NCI-H1694 (cell line): Measurements from ENCODE around the gene ILKAP.

ENCODE experiments used
- DNase-seq: peaks from one replicate; lab custom pipeline; 2025; lab: John Stamatoyannopoulos, UW

Gene ILKAP

DNA sequence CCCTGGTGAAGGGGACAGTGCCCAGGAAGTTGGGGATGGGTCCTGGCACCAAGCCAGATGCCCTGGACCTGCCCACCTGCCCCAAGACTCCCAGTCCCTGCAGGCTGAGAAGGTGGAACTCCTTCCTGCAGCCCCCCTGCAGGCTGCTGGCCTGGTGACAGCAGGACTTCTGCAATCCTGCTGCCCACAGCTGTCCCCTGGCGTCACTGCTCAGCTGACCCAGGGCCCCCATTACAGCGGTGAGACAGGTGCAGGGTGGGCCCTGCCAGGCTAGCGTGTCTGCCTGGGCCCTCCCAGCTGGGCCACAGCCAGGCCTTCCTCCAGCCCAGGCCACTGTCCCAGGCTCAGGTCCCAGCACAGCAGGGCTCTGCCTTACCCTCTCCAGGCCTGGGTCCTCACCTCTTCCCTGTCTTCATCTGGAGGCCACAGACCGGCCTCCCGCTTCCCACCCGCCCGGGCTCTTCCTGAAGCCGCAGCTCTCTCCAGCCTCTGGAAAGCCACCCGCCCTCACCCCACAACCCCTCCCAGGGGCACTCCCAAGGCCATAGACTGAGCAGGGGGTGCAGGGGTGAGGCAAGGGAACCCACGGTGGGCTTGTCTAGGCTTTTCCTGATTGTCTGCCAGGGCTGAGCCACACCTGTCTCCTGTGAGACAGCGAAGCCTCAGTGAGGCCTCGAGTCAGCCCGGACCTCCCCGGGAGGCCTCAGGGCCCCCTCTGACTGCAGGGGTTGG lies 53.5 kb downstream of the ILKAP start:
- no peak for DNase-seq

DNA sequence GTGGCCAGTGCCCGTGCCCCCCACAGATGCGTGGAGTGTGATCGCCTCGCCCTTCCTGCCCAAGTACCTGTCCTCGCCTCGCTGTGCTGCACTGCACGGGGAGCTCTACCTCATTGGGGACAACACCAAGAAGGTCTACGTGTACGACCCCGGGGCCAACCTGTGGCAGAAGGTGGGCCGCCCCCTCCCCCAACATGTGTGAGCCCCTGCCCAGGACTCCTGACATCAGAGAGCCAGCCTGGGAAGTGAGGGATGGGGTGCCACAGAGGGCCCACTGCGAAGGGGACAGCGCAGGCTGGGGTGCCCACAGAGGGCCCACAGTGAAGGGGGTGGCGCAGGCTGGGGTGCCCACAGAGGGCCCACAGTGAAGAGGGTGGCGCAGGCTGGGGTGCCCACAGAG lies 54.5 kb downstream of the ILKAP start:
- no peak for DNase-seq

DNA sequence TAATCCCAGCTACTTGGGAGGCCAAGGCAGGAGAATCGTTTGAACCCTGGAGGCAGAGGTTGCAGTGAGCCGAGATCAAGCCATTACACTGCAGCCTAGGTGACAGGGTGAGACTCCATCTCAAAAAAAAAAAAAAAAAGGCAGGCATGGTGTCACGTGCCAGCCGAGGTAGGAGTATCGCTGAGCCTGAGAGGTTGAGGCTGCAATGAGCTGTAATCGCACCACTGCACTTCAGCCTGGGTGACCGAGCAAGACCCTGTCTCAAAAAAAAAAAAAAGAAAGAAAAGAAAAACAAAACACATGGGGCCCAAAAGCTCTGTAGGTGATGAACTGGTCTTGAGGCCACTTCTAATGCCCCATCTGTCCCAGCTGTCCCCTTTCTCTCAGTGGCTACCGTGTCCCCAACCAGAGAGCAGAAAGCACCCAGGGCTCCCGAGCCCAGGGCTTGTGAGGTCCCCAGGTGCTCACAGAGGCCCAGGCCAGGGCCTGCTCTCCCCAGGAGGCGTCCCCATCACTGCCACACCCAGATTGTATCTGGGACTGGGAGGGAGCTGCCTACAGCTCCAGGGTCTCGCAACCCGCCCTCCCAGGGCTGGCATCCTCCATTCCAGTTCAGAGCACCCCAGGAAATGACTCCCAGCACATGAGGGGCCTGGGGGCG lies 56.5 kb downstream of the ILKAP start:
- no peak for DNase-seq

DNA sequence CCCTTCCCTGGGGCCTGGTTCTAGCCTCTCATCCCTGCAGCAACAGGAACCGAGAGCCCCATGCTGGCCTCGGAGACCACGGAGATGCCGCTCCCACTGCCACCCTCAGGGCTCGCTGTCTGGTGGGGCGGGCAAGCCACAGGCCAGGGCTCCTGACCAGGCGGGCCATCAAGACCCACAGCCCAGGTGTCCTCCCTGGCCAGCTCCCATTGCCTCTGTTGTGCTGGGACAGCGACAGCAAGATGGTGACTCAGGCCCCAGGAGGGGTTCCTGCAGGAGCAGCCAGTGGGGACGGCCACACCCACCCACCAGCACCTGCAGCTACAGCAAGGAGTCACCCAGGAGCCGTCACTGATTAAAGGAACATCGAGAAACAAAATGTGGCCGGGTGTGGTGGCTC lies 57.6 kb downstream of the ILKAP start:
- no peak for DNase-seq

DNA sequence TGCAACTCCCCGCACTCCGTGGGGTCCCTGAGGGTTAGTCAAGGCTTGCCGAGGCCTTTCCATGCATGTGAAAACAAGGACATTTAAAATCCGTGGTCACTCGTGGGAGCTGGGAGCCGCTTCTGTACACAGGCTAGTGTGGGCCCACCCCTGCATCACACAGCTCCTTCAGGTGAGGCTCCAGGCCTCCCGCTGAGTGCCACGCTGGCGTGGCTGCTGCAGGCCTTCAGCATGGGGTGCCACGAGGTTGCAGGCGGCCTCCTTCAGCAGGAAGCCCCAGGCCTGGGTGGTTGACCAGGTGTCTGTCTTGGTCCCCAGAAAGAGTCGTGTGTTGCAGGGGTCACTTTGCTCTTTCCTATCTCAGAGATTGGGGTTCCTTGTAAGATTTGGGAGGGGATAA lies 58.4 kb downstream of the ILKAP start:
- DNase-seq = no peak

DNA sequence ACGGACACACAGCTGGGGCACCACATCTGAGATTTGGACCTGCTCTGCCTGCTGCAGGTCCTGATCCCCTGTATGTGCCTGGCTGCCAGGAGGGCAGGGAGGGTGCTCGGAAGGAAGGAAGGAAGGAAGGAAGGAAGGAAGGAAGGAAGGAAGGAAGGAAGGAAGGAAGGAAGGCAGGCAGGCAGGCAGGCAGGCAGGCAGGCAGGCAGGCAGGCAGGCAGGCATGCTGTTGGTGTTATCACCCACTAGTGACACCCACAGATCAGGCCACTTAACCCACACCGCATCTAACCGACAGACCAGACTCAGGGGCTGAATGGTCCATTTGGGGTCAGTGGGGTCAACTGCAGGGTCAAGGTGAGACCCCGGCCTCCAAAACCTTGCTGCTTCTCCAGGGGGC lies 59.2 kb downstream of the ILKAP start:
- no peak for DNase-seq

DNA sequence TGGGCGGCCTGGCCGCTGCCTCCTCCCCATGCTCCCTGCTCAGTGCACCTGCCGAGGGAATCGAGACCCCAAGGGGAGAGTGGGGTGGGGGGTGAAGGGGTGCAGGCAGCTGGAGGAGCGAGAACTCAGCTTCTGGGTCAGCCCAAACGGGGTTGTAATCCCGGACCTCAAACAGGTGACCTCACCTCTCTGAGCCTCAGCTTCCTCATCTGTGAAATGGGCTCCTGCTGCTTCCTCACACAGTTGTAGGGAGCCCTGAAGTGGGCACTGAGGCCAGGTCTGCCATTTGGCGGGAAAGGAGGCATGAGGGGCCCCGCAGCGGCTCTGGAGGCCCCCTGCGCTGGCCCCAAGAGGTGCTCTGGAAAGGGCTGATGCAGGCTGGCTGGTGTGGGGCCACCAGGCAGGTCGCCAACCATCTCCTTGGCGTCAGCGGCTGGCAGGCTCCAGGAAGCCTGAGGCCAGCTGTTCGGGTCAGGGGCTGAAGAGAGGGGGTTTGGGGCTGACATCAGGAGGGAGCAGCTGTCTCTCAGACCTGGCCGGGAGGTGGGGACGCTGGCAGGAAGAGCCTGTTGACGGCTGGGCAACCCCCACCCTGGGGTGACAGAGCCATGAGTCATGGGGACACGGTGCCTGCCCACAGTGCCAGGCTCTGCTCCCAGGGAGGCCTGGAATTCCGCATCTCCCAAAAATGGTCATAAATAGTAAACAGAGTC lies 60.1 kb downstream of the ILKAP start:
- DNase-seq = no peak

DNA sequence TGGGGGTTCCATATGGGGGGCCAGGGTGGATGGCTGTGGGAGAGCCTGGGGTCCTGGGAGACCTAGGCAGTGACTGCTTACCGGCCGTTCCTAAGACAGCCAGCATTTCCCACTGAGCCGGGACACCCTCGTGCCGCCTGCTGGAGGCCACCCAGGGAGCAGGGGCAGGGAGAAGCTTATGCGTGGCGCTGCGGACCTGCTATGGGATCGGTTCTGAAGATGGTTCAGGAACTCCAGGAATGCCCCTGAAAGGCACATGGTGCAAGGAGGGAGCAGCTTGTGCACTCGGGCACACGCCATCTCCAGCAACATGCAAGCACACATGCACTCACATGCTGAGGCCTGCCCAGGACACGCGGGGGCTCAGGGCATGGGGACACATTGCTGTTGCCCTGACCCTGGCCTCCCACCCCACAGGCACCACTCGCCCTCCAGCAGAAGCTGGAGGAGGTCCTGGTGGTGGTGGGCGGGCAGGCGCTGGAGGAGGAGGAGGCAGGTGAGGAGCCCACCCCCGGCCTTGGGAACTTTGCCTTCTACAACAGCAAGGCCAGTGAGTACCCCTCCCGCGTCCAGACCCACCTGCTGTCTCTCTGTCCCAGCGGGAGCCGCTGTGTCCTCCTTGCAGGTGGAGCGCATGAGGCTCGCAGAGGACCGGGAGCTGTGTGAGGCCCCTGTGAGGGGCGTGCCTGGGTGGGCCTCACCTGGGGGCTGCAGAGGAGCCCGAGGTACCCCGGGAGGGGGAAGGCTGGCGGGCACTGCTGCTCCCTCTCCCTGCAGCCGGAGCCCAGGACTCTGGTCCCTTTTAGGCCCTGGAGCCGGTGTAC lies 60.9 kb downstream of the ILKAP start:
- DNase-seq = no peak

DNA sequence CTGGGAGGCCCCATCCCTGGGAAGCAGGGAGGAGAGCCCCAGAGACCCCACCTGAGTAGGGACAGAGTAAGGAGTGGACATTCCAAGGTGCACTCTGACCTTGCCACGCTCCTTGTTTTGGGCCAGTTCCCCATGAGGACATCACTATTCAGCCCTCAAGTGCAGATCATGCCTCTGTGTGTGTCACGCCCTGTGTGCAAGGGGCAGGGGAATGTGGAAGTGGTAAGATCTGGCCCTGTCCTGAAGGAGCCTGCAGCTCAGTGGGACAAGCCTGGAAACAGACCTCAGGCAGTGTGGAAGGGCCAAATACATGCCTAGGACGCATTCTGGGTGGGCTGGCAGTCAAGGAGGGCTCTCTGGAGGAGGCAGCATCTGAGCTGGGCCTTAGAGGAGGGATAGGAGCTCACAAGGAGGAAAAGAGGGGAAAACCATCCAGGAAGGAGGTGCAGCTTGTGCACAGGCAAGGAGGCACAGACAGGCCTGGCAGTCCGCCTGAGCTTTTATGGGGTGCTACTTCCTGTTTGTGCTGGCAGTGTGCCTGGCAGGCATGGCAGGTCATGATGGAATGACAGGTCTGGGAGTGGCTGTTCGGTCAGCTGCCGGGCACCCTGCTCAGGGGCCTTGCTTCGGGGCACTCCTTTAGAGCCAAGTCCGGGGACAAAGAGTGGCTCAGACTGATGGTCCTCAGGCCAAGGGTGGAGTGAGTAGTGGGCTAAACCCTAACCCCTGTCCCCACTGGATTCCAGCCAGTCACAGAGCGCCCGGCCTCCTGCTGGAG lies 61.8 kb downstream of the ILKAP start:
- no peak for DNase-seq

DNA sequence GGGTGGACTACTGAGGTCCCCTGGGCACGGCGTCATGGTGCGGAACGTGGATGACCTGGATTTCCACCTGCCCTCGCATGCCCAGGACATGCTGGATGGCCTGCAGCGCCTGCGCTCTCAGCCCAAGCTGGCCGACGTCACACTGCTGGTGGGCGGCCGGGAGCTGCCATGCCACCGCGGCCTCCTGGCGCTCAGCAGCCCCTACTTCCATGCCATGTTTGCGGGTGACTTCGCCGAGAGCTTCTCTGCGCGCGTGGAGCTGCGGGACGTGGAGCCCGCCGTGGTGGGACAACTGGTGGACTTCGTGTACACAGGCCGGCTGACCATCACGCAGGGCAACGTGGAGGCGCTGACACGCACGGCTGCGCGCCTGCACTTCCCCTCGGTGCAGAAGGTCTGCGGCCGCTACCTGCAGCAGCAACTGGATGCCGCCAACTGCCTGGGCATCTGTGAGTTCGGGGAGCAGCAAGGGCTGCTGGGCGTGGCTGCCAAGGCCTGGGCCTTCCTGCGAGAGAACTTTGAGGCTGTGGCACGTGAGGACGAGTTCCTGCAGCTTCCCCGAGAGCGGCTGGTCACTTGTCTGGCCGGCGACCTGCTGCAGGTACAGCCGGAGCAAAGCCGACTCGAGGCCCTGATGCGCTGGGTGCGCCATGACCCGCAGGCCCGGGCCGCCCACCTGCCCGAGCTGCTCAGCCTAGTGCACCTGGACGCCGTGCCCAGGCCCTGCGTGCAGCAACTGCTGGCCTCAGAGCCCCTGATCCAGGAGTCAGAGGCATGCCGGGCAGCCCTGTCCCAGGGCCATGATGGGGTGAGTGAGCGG lies 62.6 kb downstream of the ILKAP start:
- no peak for DNase-seq

DNA sequence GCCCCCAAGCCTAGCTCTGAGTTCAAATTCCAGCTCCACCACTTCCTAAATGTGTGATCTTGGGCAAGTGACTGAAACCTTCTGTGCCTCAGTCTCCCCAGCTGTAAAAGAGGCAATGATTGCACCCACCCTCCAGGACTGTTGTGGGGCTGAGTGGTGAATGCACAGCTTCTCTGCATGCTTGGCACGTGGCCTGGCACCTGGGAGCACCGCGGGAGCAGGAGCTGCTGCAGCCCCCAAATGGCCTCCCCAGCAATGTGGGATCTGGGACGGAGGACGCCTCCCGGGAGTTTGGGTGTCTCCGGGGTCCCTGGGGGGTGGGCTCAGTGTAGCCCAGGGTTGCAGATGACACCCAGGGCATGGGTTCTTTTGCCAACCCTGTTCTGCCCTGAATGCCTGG lies 63.5 kb downstream of the ILKAP start:
- no peak for DNase-seq

DNA sequence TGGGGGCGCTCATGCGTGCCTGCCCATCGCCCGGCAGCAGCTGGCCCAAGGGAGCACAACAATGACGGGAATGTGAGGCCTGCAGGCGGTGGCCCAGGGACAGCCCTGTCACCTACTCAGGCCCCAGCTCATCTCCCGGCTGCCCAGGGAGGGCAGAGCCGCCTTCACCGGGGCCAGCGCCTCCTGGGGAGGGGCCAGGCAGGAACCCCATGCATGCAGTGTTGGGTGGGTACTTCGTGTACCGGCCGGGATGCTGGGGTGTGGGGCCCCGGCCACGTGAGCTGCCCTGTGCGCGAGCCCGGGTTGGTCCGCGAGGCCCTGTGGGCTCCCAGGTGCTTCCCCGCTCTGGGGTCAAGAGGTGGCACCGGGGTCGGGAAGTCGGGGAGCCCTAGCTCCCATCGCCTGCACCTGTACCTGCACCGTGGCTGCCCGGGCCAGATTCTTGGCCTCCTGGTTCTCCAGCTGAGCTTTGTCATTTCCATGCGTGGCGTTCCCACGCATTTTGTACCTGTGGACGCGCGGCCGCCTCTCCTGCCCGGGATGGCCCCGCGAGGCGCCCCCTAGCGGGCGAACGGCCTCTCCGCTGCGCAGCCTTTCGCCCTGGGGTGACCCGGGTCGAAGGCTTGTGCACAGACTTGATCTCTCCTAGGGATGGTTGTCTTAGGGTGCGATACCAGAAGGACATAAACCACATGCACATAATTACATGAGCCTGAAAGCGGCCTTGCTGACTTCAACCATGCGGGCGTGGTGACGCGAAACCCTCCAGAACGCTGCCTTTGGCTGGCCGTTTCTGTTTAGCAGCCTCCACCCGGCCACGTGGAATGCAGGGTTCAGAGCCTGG lies 64.1 kb downstream of the ILKAP start:
- no peak for DNase-seq

DNA sequence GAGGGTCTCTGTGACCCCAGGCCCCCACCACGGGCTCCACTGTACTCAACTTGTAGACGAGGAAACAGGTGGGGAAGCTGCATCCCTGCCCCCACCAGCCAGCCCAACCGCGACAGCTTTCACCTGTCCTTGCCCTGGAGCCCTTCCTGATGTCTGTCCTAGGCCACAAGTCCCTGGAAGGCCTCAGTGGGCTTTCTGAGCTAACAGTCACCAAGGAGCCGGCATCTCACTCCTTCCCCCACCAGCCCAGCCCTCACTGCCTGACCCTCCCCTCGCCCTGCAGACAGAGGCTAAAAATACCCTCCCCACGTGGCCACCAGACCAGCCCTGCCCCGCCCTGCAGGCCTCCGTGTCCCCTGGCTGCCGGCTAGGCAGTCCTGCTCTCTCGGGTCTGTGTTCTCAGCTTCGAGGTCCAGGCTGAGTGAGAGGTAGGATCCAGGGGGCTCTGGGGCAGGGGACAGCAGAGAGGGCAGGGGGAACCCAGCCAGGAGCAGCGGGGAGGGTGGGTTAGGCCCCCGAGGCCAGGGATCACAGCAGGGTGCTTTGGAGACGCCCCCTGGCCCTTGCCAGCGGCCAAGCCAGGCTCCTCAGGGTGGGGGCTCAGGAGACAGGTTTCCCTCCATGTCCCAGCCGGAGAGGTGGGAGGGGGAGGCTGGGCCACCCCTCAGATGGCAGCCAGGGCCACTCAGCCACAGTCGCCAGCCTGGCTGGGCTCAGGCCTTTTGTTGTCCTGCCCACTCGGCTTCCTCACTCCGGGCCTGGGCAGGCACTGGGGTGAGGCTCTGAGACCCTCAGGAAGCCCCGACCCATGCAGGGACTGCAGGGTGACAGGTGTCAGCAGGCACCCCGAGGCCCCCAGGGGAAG lies 64.9 kb downstream of the ILKAP start, which contains the start of gene KLHL30:
Gene KLHL30, plus strand, starts transcription at position 338 of the 865 bp plus-strand sequence. CDS start 2,087 bp downstream, outside the sequence.
- no peak for DNase-seq

DNA sequence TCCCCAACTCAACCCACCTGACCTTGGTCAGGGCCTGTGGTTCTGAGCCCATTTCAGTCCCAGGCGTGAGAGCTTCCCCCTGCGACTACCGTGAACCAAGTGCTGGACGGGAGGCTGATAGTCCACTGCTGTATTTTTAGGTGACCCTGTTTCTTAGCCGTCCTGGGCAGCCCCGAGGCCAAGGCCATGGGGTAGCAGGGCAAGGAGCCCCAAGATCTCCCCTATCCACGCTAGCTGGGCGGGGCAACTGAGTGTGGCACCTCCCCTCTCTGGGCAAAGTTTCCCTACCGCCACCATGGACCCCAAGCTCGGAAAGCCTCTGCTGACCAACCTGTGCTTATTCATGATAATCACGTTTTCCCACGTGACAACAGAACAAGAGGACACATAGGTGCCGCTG lies 65.6 kb downstream of the ILKAP start:
- DNase-seq = no peak

DNA sequence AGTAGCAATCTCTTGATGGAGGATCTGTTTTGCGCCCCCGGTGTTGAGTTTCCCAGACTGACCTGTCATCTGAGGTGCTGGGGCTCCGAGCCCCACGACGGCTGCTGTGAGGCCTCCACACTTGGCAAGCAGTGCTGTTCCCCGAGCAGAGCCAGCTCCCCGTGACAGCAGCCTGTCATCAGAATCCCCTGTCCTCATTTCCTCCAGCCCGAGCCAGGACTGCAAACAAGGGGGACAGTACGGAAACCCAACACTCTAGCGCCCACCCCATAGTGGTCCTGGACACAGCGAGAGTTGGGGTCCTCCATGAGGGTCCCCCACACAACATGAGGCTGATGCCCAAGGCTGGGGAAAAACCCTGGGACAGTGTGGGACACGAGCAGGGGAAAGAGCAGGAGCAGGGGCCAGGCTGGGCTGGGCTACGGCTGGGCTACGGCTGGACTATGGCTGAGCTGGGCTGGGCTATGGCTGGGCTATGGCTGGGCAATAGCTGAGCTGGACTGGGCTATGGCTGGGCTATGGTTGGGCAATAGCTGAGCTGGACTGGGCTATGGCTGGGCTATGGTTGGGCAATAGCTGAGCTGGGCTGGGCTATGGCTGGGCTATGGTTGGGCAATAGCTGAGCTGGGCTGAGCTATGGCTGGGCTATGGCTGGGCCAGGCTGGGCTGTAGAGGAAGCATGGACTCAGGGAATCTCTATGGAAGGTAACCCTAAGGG lies 66.5 kb downstream of the ILKAP start:
- DNase-seq = no peak

DNA sequence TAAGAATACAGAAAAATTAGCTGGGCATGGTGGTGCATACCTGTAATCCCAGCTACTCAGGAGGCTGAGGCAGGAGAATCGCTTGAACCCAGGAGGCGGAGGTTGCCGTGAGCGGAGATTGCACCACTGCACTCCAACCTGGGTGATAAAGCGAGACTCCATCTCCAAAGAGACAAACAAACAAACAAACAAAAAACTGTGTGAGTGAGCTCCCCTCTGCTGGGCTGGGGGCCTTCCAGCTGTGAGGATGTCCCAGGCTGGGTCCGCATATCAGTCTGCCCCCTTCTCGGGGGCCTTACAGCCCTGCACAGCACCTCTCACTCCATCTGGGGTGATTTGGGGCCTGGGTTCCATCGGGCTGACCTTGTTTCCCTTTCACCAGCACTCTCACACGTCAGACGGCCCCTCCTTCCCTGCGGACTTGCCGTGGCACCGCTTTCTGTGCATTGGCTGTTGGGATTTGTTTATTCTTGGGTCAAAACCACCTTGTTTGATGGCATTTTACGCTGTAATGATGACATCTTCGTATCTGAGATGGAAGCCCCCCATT lies 67.8 kb downstream of the ILKAP start:
- DNase-seq = no peak

DNA sequence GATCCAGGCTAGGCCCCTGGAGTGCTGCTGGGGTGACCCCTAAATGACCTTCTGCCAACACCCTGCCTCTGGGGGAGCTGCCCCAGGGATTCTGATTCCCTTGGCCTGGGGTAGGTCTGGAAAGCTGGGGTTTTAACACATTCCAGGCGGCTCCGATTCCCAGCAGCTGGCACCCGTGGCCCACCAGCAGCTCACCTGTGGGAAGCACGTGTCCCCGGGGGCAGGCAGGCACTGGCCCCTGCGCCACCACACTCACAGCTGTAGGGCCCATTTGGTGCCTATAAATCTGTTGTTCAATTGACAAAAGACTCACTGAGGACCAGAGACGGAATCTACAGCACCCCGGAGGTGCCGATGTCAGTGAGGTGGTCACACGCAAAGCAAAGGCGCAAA lies 69.1 kb downstream of the ILKAP start:
- no peak for DNase-seq
